Lower leg skin (tissue), 4 donors: Measurements from ENCODE around the gene KDM5A. TPM values are rescaled to one million over a fixed set of nuclear protein-coding genes. Genes with fewer than 3 reads are reported as not detected.

Experiments used
- DNase-seq, 2 donors: peaks; one replicate each; pipeline ENCODE4 v3.0.0-alpha.2; 2019; ENCODE audit warnings: low spot score in 2 of 2
- H3K4me3 ChIP-seq: fragments of 200-600 bp; sonication (generic); 2 replicates; pipeline ENCODE4 v1.5.1; 2017; ENCODE audit warnings: mild to moderate bottlenecking, low read depth; ENCODE audit not compliant: poor library complexity, severe bottlenecking
- POLR2A ChIP-seq, 2 donors: fragments of 450-650 bp; IDR thresholded peaks; one replicate each; pipeline ENCODE4 v1.6.1; 2016 to 2017; ENCODE audit warnings: antibody characterized with exemption in 2 of 2, mild to moderate bottlenecking in 1 of 2, moderate library complexity in 1 of 2
- WGBS, 2 donors: methylation state at CpG; one replicate each; pipeline ENCODE4 v1.1.5; 2018; 5-methylcytosine and 5-hydroxymethylcytosine counted together
- intact Hi-C: fragments of 100-400 bp; cut with DNase I; formaldehyde crosslinking; loops from one replicate; pipeline ENCODE4 v1.15.0; 2023; ENCODE audit warnings: low total_unique reads
- total RNA-seq, 4 donors: library from RNA; depleted of rRNA; stranded (reverse); fragments of >200 nt; gene quantifications; one replicate each; pipeline ENCODE4 v1.1.0, GENCODE V29; 2016
- TF ChIP-seq, protein P1 (sequence below), 3 donors: fragments of 450-650 bp; IDR thresholded peaks; one replicate each; pipeline ENCODE4 v1.5.1; 2016; ENCODE audit warnings: antibody characterized with exemption in 3 of 3, mild to moderate bottlenecking in 3 of 3, moderate library complexity in 2 of 3

The KDM5A gene
- total RNA-seq, 4 donors from 2014 or later: 43.5 to 85.0 (median 67.0) TPM

DNA sequence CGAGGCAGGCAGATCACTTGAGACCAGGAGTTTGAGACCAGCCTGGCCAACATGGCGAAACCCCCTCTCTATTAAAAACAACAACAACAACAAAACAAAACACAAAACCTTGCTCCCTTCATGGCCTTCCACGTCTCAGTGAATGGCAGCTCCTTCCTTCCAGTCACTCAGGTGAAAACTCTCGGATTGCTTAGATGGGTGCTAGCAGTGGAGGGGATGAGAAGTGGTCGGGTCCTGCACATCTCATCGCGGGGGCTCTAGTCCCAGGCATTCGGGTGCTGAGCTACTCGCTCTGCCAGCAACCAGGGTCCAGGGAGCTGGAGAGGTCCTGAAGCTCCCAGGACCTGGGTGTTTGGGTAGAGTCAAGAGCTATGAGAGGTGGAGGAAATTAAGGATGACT lies 134.2 kb downstream of the KDM5A start:
- H3K4me3 ChIP-seq: no peak overlapping the region
- TF ChIP-seq POLR2A (IDR thresholded peaks at IDR 0.05): no peak
- TF ChIP-seq, protein P1, sequence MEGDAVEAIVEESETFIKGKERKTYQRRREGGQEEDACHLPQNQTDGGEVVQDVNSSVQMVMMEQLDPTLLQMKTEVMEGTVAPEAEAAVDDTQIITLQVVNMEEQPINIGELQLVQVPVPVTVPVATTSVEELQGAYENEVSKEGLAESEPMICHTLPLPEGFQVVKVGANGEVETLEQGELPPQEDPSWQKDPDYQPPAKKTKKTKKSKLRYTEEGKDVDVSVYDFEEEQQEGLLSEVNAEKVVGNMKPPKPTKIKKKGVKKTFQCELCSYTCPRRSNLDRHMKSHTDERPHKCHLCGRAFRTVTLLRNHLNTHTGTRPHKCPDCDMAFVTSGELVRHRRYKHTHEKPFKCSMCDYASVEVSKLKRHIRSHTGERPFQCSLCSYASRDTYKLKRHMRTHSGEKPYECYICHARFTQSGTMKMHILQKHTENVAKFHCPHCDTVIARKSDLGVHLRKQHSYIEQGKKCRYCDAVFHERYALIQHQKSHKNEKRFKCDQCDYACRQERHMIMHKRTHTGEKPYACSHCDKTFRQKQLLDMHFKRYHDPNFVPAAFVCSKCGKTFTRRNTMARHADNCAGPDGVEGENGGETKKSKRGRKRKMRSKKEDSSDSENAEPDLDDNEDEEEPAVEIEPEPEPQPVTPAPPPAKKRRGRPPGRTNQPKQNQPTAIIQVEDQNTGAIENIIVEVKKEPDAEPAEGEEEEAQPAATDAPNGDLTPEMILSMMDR (IDR thresholded peaks at IDR 0.05): no peak
- no peak for DNase-seq
- intact Hi-C loops: no loop called here
- WGBS, 2 donors: 84 to 88% methylated on average over 9 of the region's 9 CpGs

DNA sequence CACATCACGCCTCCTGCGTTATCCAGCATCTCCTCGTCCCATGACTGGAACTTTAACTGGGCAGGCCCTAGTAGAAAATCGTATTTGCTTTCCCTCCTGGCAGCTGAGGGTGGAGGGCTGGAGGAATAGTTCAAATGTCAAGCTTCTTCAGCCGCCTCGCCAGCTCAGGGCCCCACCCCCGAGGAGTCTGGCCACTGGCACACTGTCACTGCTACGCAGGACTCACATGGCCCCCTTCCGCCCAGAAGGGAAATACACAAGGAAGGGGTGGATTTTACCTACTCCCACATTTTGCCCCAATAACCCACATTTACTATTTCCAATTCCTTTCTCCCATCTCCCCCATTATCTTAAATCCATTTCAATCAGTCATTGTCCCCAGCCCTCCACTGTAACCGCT lies 135.1 kb downstream of the KDM5A start:
- H3K4me3 ChIP-seq: no peak overlapping the region
- WGBS, 2 donors: 76 to 77% methylated on average over 10 of the region's 10 CpGs
- TF ChIP-seq POLR2A (IDR thresholded peaks at IDR 0.05): no peak
- TF ChIP-seq, protein P1 (IDR thresholded peaks at IDR 0.05): no peak
- intact Hi-C loops: no loop called here
- no peak for DNase-seq

DNA sequence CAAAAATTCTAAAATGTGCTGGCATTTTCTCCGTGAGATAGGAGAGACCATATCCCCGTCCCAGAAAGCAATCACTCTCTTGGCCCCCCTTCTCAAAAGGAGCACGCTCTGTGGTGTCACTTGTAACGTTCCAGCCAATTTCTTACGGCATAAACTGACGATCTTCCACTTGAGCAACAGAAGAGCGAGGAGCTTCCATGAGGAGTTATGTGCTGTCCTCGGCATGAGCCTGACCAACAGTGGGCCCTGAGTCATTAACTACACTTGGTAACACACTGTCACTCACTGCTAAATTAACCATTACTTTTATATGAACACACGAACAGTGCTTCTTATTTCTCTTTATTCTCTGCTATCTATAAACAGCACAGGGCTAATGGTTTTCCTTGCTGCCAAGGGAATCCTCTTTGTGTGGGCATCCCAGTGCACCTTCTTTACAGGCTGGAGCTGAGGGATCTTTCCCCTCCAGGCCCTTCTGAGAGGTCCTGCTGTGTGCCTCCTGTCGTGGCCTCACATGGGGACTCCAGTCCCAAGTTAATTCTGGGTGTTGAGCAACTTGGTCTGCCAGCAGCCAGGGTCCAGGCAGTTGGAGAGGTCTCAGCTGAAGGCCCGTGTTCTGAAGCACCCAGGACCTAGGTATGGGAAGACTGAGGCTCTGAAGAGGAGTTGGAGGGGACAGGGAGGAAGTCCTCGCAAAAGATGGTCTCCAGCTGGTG lies 135.8 kb downstream of the KDM5A start:
- peak in 1 of 2 donors; percentile 43 for DNase-seq
- TF ChIP-seq, protein P1 (IDR thresholded peaks at IDR 0.05): no peak
- TF ChIP-seq POLR2A (IDR thresholded peaks at IDR 0.05): no peak
- 83 to 86% methylated on average over 12 of the region's 12 CpGs for WGBS, 2 donors
- H3K4me3 ChIP-seq: no peak overlapping the region
- intact Hi-C loops: no loop called here

DNA sequence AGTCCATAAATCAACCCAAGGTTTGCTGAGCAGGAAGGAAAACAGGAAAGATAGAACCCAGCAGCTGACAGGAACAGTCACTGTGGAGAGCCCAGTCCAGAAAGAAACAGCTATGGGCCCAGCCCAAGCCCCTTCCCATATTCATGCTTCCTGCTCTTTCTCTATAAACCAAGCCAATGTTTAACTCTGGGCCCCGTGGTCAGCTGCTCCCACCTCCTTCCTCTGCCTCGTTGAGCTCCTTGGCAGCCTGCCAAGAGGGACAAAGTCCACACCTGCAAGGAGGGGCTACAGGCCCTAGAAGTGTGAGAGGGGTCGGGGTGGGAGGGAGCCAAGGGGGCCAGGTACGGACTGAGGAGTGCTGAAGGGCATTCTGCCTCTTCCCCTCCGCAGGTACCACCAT lies 136.5 kb downstream of the KDM5A start:
- H3K4me3 ChIP-seq: no peak overlapping the region
- peak in 1 of 2 donors; percentile 36 for DNase-seq
- 54 to 58% methylated on average over 5 of the region's 5 CpGs for WGBS, 2 donors
- TF ChIP-seq, protein P1 (IDR thresholded peaks at IDR 0.05): no peak
- intact Hi-C loops: no loop called here

DNA sequence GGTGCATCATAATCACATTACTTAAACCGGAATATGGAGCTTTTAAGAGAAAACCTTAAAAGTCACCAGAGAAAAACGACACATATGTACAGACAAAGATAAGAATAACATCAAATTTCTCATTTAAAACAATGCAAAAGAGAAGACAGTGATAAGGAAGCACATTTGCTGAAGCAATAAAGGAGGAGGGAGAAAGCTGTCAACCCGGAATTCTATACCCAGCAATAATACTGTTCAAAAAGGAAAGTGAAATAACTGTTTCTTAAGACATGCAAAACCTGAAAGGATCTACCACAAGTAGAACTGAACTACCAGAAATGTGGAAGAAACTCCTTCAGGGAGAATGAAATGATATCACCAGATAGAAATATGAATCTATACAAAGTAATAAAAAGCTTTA lies 141.8 kb downstream of the KDM5A start:
- 85 to 89% methylated on average over 3 of the region's 3 CpGs for WGBS, 2 donors
- no peak for DNase-seq
- no peak overlapping the region for H3K4me3 ChIP-seq
- intact Hi-C loops: no loop called here
- TF ChIP-seq, protein P1 (IDR thresholded peaks at IDR 0.05): no peak
- no peak for TF ChIP-seq POLR2A (IDR thresholded peaks at IDR 0.05)

DNA sequence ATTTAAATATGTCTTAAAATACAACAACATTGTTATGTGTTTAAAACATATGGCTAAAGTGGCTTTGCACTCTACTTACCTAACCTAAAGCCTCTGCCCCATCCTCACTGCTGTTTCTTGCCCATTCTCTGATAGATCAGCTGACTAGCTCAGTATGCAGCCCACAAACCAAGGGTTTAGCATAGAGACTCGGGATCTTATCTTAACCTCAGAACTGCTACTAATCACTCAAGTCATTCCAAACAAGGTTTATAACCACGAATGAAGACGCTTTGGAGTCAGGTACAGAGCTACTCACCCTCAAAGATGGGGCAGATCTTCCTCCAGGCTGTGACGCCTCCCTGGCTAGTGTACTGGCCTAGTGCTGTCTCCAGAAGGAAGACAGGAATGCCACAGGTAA lies 145.7 kb downstream of the KDM5A start:
- H3K4me3 ChIP-seq: no peak overlapping the region
- intact Hi-C loops: no loop called here
- DNase-seq: no peak
- TF ChIP-seq POLR2A (IDR thresholded peaks at IDR 0.05): no peak
- TF ChIP-seq, protein P1 (IDR thresholded peaks at IDR 0.05): no peak
- WGBS, 2 donors: 61 to 65% methylated on average over 4 of the region's 4 CpGs
